ENCODE measurements around the gene ALOX12B.
"Not testable (repeated sequence)": the region's sequence is repeated elsewhere in the genome, so short reads cannot be mapped to it uniquely, and the experiment has no call there.

The ALOX12B gene

GRCh38 chr17:8041979-8042378, 45.5 kb downstream of the ALOX12B start:
- DNase-seq, result no peak

DNA sequence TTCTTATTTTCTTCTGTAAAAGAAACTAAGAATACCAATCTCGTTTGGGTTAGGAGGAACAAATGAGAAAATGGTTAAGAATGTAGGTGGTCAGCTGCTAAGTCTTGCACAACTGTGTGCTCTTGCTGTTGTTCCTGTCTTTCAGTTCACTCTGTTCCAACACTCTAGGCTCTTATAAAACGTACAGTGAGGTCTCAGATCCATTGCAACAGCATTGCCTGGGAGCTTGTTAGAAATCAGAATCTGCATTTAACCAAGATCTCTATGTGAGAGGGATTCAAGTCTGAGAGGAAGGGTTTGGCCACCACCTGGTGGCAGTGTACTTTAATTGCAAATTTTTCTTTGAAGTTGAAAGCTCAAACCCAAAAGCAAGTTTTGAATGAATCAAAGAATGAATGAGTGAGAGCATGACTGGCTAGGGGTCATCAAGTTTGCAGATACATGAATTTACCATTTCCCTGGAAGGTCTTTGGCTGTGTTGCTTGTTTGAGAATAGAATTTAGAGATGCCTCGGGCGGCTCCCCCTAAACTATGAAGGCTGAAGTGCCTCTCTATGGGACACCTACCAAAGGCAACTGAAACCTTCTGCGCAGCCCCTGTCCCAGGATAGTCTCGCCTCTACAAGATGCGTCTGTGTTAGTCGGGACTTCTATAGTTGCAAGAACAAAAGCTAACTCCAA, 46.1 kb downstream of the ALOX12B start:
- peak; percentile 34 for DNase-seq

DNA sequence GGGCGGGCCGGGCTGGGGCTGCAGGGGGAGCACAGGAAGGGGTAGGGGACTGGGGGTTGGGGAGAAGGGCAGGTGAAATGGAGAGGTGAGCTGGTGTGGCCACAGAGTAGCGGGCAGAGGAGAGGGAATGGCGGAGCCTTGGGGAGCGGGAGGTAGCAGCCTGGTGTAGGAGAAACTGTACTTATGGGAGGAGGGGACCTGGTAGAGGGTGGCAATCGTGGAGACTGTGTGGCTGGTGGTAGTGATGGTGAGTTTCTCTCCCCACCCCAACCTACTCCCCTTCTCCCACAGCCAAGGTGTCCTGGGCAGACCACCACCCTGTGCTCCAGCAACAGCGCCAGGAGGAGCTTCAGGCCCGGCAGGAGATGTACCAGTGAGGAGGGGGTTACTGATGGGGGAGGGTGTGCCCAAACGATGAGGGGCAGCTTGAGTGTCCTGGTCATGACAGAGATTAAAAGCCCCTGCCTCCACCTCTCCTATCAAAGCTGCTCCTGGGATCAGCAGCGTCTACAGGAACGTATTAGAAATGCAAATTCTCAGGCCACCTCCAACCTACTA, 47.8 kb downstream of the ALOX12B start:
- DNase-seq, result no peak

- DNase-seq, result no peak
Observed at GRCh38 chr17:8038954-8039610, 48.4 kb downstream of the ALOX12B start, which contains the start of gene ALOX15B. Gene ALOX15B (plus strand): TSS chr17:8039059. CDS start chr17:8039156, 97 bp downstream.

DNA sequence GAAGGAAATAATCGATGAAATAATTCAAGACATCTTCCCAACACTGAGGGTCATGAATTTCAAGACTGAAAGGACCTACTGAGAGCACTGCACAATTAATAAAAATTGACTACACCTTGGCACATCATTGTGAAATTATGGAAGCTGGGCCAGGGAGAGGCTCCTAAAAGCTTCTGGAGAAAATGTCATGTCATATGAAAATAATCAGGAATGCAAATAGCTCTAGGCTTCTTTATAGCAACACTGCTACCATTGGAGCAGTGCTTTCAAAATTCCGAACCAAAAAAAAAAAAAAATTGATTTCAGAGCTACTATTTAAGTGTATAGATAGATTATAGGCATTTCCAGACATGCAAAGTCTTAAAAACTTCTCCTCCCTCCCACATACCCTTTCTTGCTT, 55.1 kb downstream of the ALOX12B start:
- no peak for DNase-seq

DNA sequence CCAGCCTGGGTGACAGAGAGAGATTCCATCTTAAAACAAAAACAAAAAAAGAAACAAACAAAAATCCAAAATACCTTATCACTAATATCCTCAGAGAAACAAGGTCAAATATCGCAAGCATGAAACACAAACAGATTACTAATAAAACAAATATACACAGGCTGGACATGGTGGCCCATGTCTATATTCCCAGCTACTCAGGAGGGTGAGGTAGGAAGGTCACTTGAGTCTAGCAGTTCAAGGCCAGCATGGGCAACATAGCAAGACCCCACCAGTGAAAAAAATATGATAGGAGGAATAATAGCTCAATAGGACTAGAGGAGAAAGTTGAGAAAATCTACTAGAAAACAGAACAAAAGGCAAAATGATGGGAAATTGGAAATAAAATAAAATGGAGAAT, 55.6 kb downstream of the ALOX12B start:
- no peak for DNase-seq

DNA sequence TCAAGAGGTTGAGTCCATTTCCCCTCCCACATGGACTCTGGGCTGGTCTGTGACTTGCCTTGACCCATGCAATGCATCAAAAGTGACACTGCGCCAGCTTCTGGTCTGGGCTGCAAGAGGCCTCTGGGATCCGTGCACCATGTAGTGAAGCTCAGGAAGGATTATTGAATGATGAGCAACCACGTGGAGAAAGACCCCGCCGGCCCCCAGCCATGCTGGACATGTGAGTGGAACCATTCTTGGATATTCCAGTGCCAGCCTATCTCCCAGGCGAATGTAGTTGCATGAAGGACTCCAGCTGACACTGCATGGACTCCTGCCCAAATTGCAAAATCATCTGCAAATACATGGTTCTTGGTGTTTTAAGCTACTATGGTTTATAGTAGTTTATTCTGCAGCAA, 56.3 kb downstream of the ALOX12B start:
- no peak for DNase-seq

DNA sequence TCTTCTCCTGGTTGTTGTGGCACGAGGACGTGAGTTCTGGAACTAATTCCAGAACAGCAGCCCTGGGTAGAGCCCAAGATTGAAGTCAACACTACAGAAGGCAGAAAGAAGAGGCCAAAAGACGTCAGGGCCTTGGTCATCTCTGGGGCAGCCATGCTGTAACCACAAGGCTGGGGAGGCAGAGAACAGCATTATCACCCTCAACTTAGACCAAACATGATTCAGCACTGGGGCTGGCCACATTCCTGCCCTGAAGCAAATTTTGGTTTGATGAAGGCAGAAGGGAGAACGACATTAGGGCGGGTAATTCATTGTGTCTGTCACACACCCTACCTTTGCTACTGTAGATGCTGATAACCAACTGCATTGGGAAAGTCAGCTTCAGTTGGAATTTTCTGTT, 58.4 kb downstream of the ALOX12B start:
- DNase-seq, result no peak

- DNase-seq, result no peak
Observed at GRCh38 chr17:8025176-8025911, 62.2 kb downstream of the ALOX12B start.

- DNase-seq, result not testable (repeated sequence)
Observed at GRCh38 chr17:8024161-8024560, 63.4 kb downstream of the ALOX12B start.

Measured in NCI-H446 treated with DMSO at 0.1 percent for 48 hours (cell line).